Measurements from ENCODE around the gene SCYGR4.

SCYGR4 gene

DNA sequence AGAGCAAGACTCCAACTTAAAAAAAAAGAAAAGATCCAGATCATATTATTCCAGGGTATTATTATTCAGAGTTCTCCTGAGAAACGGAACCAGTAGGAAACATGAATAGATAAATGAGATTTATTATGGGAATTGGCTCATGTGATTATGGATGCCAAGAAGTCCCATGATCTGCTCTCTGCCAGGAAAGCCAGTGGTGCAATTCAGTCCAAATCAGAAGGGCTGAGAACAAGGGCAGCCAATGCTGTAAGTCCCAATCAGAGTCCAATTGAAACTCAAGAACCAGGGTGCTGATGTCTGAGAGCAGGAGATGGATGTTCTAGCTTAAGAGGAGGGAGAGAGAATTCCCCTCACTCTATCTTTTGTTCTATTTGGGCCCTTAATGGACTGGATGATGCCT, 10.8 kb upstream of the SCYGR4 start:
- no peak overlapping the region for H3K27ac ChIP-seq
- TF ChIP-seq, protein P1, sequence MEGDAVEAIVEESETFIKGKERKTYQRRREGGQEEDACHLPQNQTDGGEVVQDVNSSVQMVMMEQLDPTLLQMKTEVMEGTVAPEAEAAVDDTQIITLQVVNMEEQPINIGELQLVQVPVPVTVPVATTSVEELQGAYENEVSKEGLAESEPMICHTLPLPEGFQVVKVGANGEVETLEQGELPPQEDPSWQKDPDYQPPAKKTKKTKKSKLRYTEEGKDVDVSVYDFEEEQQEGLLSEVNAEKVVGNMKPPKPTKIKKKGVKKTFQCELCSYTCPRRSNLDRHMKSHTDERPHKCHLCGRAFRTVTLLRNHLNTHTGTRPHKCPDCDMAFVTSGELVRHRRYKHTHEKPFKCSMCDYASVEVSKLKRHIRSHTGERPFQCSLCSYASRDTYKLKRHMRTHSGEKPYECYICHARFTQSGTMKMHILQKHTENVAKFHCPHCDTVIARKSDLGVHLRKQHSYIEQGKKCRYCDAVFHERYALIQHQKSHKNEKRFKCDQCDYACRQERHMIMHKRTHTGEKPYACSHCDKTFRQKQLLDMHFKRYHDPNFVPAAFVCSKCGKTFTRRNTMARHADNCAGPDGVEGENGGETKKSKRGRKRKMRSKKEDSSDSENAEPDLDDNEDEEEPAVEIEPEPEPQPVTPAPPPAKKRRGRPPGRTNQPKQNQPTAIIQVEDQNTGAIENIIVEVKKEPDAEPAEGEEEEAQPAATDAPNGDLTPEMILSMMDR (conservative IDR thresholded peaks at IDR 0.05) = no peak

DNA sequence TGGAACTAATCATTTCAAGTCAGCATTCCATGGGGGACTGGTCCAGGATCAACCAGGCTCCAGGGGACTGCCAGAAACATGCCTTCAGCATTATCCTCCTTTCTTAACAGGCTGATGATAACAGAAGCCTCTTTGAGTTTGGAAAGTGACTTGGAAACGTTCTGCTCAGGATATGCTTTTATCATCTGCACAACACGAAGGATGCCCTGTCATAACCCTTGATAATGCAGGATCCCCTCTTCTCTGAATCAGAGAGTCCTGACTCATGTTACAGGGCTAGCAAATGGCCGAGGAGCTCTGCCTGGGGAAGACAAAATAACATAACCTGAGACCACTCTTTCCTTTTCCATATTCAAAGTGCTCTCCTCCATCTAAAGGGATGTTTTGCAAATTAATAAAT, 9.4 kb upstream of the SCYGR4 start:
- no peak overlapping the region for H3K27ac ChIP-seq
- TF ChIP-seq, protein P1 (conservative IDR thresholded peaks at IDR 0.05) = no peak

DNA sequence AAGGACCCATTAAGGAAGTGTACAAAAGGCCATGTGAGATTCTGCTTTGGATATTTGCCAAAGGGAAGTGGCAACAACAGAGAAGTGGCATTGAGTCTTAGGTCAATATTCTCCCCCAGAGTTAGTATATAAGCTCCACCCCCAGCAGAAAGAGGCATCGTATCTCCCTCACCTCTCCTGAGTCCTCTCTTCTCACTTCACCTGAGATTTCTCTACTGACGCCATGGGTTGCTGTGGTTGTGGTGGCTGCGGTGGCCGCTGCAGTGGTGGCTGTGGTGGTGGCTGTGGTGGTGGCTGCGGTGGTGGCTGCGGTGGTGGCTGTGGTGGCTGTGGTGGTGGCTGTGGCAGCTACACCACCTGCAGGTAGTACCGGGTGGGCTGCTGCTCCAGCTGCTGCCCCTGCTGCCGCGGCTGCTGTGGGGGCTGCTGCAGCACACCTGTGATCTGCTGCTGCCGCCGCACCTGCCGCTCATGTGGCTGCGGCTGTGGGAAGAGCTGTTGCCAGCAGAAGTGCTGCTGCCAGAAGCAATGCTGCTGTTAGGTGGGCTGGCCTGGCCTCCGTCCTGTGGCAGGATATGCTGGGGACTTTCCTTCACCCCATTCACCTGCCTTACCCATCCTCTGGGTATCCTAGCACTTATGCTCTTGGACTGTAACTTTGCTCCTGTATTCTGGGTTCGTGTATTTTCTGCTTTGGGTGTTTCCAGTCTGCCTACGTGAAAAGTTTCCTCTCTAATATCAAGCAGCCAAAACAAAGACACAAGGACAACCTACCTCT, 8.5 kb upstream of the SCYGR4 start:
- TF ChIP-seq, protein P1 (conservative IDR thresholded peaks at IDR 0.05) = no peak
- H3K27ac ChIP-seq = no peak overlapping the region

DNA sequence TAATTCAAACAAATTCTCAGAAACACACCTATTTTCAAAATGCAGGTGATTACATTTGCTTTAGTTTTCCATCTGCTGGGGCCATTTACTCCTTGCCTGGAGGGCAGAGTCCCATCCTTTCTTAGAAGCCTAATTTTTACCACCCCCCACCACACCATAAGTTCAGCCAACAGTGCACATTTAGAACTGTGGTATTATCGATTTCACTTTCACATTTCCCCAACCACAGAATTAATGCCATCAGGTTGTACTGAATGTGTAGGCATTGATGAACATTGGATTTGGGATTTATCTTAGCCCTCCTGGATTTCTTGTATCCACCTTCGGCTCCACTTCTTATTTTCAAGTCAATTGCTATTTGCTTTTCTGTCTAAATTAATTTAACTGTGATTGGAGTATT, 7.2 kb upstream of the SCYGR4 start:
- H3K27ac ChIP-seq = no peak overlapping the region
- TF ChIP-seq, protein P1 (conservative IDR thresholded peaks at IDR 0.05) = no peak

DNA sequence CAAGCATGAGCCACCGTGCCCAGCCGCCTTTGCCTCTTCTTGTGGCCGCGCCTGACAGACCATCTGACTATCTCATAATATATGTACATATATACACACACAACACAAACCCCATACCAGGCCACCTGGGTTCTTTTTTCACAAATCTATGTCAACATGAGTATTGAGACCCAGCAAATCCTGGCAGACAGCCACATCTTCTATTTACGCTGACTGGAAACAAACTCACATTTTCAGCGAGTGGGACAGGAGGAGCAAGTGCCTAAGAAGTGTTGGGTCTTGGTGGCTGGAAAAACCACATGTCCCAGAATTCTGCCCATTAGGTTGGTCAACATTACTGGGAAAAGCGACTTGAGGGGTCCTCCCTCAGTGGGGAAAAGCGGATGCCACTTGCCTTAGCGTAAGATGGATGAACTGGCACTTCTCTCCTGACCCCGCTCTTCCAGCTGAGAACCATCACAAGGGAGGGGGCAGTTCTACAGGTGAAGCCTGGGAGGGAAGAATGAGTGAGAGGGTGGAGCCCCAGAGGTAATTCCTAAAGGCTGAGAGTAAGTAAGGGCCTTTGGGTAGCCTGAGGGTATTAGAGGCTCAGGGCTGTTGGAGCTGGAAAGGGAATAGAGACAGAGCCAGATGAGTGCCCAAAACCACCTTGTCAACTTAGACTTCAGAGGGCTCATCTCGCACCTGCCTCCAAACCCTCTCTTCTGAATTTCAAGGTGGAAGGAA, 4.6 kb upstream of the SCYGR4 start:
- no peak overlapping the region for H3K27ac ChIP-seq
- TF ChIP-seq, protein P1 (conservative IDR thresholded peaks at IDR 0.05) = no peak

DNA sequence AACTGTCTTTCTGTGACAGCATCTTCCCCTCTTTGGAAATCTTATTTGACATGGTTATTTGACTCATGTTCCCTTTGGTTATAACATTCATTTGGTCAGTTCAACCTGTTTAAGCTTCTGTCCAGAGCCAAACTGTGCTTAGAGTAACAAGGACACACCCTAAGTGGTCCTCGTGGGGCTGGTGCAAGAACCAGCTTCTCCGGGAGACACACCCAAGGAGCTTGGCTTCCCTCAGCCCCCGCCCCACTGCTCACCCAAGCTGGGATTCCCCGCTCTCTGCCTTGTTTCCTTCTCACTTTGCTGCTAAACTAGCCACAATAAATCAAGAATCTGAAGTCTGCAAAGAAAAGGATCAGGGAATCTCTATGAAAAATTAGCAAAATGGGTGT, 4.0 kb upstream of the SCYGR4 start:
- no peak overlapping the region for H3K27ac ChIP-seq
- TF ChIP-seq, protein P1 (conservative IDR thresholded peaks at IDR 0.05) = no peak

DNA sequence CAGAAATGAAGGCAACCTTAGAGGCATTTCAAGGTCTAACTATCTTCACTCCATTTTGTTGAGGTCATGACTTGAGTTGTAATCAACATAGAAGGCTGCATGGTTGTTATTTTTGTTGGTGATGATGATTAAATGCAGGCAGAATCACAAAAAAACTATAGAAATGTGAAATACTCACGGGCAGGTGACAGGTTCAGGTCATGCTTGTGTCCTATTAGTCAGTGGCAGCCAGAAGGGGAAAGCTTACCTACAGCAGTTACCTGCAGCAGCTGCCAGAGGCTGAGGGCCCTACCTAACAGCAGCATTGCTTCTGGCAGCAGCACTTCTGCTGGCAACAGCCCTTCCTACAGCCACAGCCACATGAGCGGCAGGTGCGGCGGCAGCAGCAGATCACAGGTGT, 3.1 kb upstream of the SCYGR4 start:
- TF ChIP-seq, protein P1 (conservative IDR thresholded peaks at IDR 0.05) = no peak
- H3K27ac ChIP-seq = no peak overlapping the region

All from VCaP (cell line).